NCI-H1436 (cell line): Measurements from ENCODE around the gene UBE2C.

Source experiments
- DNase-seq: peaks from one replicate; lab custom pipeline; 2025; lab: John Stamatoyannopoulos, UW

Gene UBE2C

DNA sequence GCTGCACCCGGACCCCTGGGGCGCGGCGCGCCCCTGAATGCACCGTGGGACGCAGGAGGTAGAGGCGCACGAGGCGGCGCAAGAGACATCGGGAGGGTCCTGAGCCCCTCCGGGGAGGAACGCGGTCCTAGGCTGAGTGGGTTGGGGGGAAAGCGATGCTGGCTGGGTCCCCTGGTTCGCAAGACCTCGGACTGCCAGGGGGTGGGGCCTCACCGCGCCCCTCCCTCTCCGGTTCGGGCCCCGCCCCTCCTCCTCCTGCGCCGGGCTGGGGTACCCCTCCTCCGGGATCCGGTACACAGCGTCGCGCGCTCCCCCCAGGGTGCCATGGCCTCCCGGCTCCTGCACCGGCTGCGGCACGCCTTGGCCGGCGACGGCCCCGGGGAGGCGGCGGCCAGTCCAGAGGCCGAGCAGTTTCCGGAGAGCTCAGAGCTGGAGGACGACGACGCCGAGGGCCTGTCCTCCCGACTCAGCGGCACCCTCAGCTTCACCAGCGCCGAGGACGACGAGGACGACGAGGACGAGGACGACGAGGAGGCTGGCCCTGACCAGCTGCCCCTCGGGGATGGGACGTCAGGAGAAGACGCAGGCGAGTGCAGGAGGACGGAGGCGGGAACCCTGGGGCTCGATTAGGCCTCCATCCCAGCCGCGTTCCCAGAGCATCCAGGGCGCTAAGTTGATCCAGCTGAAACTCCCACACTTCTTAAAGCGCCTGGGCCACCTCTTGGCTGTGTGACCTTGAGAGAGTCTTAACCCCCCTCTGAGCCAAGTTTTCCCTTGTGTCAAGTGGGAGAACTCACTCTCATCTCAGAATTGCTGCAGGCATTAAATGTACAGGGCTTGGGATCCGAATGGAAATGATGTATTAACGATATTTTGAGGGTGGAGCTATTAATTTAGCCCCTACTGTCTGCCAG lies 21.7 kb downstream of the UBE2C start:
- DNase-seq: peak; percentile 41

DNA sequence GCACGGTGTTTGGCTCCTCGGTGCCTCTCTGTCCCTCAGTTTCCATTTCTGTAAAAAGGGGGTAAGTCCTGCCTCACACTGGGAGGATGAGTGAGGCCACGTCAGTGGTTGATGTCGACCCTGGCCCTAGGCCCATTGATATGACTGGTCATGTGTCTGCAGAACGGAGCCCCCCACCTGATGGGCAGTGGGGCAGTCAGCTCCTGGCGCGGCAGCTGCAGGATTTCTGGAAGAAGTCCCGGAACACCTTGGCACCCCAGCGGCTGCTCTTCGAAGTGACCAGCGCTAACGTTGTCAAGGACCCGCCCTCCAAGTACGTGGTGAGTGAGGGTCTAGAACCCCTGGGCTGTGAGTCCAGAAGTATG lies 22.3 kb downstream of the UBE2C start:
- no peak for DNase-seq

DNA sequence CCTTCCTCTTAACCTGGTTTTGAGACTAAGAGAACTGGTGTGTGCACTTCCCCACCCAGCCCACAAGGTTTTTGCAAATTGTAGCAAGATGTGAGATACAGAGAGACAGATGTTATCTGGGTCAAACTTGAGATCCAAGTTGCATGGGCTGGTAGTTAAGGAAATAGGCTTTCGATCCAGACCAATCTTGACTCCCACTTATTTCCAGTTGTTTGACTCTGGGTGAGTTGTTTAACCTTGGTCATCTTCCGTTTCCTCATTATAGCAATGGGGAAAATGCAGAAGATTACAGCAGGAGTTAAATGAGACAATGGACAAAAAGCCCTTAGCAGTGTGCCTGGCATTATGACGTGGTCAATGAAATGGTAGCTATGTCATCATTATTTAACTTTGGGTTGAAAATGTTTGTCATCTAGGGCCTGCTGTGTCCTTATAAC lies 22.9 kb downstream of the UBE2C start:
- DNase-seq: no peak

DNA sequence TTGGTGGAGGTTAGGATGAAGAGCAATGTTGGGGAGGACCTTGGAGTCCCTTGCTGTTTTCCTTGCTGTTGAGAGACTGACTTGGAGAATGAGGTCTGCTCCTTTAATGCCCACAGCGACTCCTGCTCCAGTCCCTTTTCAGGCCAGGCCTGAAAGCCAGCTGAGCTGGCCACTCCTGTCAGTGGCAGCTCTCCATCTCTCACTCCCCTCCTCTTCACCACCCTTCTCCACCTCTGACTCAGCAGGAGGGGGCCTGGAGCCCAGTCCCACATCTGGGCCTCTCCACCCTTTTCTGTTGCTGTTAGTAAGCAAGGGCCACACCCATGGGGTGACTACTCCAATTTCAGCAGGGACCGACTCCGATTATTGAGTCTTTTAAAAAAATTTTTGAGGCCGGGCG lies 23.4 kb downstream of the UBE2C start:
- DNase-seq: no peak

DNA sequence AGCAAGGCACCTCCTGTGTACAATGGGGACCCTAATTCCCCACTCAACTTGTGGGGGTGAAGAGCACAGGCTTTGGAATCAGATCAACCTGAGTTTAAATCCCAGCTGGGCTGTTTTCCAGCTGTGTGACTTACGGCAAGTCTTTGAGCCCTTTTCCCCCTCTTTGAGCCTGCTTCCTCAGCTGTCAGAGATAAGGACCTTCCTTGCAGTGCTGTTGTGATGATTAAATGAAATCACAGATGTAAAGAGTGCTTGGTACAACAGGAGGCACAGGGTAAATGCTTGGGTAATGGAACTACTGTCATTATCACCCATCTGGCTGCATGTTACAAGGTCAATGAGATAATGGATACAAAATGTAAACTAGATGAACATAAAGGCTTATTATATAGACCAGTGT lies 24.4 kb downstream of the UBE2C start:
- no peak for DNase-seq

DNA sequence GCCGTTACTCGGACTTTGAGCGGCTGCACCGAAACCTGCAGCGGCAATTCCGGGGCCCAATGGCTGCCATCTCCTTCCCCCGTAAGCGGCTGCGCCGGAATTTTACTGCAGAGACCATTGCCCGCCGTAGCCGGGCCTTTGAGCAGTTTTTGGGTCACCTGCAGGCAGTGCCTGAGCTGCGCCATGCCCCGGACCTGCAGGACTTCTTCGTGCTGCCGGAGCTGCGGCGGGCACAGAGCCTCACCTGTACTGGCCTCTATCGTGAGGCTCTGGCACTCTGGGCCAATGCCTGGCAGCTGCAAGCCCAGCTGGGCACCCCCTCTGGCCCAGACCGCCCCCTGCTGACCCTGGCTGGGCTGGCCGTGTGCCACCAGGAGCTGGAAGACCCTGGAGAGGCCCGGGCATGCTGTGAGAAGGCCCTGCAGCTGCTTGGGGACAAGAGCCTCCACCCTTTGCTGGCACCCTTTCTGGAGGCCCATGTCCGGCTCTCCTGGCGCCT lies 28.3 kb downstream of the UBE2C start:
- no peak for DNase-seq

DNA sequence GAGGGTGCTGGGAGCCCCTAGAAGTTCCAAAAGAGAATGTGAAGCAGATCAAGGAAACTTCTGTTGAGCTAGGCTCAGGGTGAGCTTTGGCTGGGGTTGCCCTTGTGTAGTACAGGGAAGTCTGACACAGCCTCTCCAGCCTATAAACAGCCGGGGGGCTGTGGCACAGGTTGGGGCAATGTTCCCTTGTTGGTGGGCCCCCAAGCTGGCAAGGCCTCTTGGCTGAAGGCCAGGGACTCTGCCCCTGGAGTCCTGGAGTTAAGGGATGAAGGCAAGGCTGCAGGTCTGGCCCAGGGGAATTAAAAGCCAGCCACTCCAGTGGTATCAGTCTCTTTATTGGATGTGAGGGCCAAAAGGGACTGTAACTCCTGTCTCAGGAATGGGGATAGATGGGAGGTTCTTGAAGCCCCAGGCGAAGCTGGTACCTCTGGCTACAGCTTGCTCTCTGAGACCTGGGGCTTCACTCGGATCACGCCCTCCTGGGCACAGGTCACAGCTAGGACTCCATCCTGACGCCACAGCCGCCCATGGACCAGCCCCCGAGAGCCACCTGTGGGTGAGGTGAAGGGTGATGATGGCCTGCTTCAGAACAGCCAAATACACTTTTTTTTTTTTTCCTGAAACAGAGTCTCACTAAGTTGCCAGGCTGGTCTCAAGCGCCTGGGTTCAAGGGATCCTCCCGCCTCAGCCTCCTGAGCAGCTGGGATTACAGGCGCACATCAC lies 29.1 kb downstream of the UBE2C start:
- no peak for DNase-seq

DNA sequence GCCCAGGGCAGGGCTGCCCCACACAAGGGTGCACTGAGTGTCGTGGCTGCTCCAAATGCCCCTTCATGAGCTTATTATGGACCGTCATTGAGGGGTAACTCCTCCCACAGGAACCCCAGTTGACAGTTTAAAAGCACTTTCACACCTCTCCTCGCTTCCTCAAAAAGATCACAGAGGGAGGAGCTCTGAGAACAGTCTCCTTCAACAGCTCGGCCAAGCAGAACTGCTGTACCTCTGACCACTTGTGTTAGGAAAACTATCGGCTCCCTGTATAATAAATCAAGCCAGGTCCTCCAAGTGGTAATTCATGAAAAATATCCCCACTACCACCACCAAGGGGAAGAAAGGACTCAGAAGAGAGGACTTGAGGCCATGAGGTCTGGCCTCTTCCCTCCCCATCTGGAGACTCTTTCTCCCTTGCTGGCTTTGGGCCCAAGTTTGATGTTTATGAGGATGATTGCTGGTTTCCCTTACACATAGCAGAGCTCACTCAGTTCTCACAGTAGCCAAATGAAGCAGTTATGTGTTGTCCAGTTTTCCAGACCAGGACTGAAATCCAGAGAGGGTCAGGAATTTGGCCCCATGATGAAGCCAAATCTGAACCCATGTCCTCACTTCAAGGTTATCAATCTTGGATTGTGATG lies 29.8 kb downstream of the UBE2C start:
- DNase-seq: no peak

DNA sequence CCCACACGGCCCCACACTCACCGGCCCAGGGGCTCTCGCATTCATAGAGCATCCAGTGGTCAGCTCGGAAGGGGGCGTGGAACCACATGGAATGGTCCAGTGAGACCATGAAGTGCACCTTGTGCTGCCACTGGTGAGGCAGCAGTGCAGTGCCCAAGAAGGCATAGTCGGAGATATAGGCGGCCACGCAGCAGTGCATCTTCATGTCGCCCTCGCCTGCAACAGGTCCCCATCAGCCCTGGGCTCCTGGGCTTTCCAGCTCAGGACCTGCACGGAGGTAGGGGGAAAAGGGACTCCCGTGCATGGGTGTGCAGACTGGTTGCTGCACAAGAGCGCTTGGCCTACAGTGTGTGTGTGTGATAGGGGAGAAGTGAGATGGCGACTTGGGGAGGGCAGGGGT lies 31.1 kb downstream of the UBE2C start:
- DNase-seq: no peak

DNA sequence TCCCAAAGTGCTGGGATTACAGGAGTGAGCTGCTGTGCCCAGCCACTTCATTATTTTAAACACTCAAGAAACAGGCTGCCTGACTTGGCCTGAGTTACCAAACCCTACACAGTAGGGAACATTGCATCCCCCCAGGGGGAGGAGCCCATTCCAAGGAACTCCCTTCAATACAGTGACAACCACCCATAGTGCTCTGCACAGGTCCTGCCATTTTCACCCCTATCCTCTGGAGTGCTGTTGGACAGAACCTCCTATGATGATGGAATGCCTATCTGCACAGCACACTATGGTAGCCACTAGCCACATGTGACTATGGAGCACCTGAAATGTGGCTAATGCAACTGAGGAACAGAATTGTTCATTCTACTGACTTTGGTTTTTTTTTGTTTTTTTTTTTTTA lies 33.0 kb downstream of the UBE2C start:
- no peak for DNase-seq

DNA sequence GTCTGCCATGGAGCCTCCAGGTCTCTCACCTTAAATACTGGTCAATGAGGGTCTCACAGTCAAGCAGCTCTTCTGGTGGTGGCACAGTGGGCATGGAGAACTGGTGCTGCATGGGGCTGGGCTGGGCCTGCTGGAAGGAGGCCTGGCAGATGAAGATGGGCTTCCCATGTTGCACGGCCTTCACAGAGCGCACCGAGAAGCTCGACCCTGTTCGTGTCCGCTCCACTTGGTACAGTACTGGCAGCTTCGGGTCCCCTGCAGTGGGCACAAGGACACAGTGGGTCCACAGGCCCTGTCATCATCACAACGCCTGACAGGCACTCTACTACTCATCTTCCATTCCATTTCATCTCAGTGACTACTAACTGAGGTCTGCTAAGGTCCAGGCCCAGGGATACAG lies 36.0 kb downstream of the UBE2C start:
- no peak for DNase-seq

DNA sequence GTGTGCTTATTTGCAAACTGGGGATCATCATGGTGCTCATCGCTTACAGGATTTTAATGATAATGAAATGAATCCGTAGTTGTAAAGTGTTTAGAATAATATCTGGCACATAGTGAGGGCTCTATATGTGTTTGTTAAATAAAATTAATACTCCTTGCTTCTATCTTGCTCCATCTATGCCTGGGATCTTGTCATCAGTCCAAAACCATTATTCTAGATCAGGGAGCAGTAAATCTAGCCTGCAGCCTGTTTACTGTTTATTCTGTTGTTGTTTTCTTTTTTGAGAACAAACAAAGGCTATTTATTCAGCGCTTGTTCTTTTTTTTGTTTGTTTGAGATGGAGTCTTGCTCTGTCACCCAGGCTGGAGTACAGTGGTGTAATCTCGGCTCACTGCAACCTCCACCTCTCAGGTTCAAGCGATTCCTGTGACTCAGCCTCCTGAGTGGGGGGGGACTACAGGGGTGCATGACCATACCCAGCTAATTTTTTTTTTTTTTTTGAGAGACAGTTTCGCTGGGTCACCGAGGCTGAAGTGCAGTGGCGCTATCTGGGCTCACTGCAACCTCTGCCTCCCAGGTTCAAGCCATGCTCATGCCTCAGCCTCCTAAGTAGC lies 36.6 kb downstream of the UBE2C start:
- DNase-seq: no peak

DNA sequence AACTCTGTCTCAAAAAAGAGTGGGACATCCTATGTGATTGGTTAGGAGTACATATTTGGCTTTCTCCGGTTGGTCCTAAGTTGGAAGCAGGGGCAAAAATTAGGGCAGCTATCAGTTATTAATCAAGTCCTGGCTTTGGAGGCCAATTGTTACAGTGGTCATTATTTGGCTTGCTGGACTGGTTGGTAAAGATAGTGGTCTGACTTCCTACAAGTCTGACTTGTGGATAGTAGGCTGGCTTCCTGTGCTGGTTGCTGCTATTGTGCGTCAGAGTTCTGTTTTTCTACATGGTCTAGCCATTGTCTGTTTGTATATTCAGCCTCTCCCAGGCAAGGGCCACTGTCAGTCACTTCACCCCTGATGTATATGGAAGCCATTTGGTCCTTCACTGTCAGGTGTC lies 37.8 kb downstream of the UBE2C start:
- no peak for DNase-seq

DNA sequence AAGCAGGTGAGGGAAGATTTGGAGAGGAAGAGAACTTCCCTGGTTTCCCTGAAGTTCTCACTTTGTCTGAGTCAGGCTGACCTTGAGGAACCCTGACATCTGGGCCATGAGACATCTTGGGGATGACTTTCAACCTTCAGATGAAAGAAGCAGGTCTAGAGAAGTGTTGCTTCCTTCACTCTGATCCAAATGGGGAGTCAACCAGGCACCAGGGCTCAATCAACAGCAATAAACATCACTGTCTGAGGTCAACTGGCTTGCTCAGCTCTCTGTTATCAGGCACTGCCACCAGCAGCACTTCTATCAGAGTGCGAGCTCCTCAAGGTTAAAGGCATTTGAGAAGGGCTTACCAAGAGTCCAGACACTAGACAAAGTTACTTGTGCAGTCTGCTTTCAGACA lies 38.5 kb downstream of the UBE2C start:
- no peak for DNase-seq

DNA sequence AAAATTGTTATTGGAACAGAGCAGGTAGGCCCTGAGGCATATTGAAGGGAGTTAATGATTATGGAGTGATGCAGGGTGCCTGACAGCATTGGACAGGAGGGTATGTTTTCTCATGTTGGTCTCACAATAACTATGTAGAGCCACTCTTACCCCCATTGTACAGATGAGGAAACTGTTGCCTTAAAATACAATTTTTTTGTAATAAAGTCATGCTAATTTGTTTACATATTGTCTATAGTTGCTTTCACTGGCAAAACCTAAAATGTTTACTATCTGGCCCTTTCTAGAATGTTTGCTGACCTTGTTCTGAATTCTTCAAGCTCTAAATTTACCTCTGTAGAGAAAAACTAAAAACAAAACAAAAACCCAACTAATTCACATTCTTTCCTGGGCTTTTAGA lies 39.1 kb downstream of the UBE2C start:
- DNase-seq: no peak

DNA sequence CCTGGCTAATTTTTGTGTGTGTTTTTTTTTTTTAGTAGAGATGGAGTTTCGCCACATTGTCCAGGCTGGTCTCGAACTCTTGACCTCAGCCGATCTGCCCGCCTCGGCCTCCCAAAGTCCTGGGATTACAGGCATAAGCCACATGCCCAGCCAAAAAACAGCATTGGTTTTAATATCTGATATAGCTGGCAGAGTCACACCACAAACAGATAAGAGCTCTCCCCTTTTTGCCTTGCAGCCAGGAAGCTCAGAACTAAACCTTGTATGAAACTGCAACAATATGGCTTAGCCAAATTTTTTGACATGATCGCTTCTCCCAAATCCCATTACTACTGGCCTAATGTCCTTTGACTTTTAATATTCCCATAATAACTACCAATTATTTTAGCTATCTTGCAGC lies 39.9 kb downstream of the UBE2C start:
- no peak for DNase-seq

DNA sequence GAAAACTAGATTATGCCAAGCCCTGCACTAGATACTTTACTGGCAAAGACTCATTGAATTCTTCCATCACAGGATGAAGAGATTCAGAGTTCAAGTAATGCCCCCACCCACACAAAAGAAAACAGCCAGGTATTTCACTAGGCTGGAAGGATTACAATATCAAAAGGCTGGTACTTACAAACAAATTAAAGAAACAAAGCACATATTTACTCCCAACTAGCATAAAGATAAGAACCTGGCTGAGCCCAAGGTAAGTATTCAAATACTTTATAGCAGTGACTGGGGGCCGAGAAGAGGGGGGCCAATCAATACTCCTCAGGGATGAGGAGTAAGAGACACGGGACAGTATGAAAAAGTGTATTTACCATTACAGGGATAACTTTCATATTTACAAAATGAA lies 41.0 kb downstream of the UBE2C start:
- DNase-seq: no peak

DNA sequence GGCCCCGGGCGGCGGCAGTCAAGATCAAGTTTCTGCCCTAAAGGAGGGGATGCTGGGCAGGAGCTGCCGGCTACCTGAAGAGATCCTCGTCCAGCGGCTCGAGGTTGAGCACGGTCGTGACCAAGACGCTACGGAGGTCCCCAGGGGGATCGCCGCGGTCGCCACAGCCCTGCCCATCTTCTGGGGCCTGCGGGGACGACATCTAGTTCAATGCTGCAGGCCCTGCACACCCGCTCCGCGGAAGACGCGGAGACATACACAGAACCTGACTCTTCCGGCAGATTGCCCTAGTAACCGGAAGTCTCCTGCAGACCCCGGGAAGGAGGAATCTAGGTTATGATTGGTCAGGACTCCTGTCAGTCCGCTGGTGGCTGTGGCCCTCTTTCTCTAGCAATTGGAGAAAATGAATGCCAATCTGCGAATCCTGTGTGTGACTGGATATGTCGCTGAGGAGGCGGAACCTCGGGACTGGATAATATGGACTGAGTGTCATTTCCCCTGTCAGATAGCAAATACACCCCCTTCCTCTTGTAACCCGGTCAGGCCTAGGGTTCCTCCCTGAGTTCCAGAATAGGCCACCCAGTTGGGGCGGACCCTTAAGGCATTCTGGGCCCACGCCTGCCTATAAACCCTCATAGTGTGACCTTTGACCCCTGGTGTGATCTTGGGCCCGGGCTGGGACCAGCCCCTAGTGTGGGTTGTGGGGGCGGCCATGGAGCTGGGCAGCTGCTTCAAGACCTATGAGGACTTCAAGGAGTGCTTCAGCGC lies 44.9 kb downstream of the UBE2C start, which contains the start of the genes ACOT8 and ZSWIM3:
ACOT8 (minus strand) TSS at position 279 of the 768 bp plus-strand sequence; CDS start at position 202, 77 bp downstream.
ZSWIM3 (plus strand) TSS at position 501 of the 768 bp plus-strand sequence; CDS start at position 713, 212 bp downstream.
- peak; percentile 99 for DNase-seq

DNA sequence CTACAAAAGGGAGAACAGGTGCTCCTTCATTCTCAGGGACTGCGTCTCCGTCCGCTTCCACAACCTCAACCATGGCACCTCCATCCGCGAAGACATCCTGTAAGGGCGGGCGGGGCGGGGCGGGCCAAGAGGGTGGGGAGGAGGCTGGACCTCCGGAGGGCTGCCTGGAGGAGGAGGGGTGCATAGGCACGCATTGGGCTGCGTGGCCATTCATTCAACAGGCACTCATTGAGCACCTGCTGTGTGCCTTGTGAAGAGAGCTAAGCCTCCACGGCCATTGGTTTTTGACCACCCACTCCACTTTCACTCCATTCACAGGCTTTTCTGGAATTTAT lies 45.4 kb downstream of the UBE2C start:
- DNase-seq: no peak

DNA sequence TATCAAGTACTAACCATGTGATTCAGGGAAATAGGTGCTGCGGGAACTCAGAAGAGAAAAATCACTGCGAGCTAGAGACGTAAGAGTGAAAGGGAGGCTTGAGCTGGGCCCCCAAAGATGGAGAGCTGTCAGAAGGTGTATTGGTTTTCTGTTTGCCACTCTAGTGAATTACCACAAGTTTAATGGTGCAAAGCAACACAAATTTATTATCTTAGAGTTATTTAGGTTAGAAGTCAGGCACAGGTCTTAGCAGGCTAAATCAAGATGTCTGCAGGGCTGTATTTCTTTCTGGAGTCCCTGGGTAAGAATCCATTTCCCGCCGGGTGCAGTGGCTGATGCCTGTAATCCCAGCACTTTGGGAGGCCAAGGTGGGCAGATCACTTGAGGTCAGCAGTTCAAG lies 47.5 kb downstream of the UBE2C start:
- no peak for DNase-seq

DNA sequence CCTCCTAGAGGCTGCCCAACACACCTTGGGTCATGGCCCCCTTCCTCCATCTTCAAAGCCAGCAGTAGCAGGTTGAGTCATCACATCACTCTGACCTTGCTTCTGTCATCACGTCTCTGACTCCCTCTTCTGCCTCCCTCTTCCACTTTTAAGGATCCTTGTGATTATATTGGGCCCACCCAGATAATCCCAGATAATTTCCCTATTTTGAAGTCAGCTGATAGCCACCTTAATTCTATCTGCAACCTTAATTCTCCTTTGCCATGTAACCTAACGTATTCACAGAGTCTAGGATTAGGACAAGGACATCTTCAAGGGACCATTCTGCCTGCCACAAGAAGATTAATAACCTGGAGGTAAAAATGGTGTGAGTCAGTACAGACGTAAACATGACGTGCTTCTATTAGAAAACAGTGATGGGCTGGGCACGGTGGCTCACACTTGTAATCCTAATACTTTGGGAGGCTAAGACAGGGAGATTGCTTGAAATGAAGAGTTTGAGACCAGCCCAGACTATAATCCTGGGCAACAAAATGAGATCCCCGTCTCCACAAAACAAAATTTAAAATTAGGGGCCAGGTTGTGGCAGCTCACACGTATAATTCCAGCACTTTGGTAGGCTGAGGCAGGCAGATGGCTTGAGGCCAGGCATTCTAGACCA lies 48.2 kb downstream of the UBE2C start:
- DNase-seq: no peak
